Peyer's patch (tissue), 4 donors: Measurements from ENCODE around the gene MAP3K21.

Source experiments
- POLR2A ChIP-seq, 2 donors: fragments of 450-650 bp; IDR thresholded peaks; one replicate each; pipeline ENCODE4 v1.5.1; 2017; ENCODE audit warnings: antibody characterized with exemption in 2 of 2, mild to moderate bottlenecking in 2 of 2, moderate library complexity in 2 of 2
- TF ChIP-seq, protein P1 (sequence below), 6 experiments: fragments of 450-650 bp in 4 of 6; fragments of 200-600 bp in 2 of 6; sonication (generic) in 1 of 6; IDR thresholded peaks; one replicate each; pipeline ENCODE4 v1.5.1; 2017 to 2019; ENCODE audit warnings: antibody characterized with exemption in 6 of 6, mild to moderate bottlenecking in 3 of 6, moderate library complexity in 1 of 6

DNA sequence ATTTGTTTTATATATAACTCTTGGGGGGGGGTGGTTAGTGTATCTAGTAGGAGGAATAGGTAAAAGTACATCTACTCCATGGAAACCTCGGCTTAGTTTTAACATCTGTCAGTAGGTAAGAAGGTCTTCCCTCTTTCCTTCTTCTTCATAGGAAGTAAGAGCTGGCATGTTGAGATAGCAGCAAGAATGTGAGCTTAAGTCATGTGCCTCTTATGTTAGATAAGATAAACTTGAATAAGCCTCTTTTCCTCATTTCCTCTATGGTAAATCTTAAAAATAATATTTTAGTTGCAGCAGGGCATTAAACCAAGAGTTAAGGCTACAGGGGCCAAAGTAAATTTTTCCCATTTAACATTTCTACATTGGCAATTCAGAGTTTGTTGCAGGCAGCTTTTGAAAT, 100.4 kb downstream of the MAP3K21 start:
- TF ChIP-seq, protein P1, sequence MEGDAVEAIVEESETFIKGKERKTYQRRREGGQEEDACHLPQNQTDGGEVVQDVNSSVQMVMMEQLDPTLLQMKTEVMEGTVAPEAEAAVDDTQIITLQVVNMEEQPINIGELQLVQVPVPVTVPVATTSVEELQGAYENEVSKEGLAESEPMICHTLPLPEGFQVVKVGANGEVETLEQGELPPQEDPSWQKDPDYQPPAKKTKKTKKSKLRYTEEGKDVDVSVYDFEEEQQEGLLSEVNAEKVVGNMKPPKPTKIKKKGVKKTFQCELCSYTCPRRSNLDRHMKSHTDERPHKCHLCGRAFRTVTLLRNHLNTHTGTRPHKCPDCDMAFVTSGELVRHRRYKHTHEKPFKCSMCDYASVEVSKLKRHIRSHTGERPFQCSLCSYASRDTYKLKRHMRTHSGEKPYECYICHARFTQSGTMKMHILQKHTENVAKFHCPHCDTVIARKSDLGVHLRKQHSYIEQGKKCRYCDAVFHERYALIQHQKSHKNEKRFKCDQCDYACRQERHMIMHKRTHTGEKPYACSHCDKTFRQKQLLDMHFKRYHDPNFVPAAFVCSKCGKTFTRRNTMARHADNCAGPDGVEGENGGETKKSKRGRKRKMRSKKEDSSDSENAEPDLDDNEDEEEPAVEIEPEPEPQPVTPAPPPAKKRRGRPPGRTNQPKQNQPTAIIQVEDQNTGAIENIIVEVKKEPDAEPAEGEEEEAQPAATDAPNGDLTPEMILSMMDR (IDR thresholded peaks at IDR 0.05) = no peak
- TF ChIP-seq POLR2A (IDR thresholded peaks at IDR 0.05) = no peak
